Measurements from ENCODE around the gene AGMO.

DNA sequence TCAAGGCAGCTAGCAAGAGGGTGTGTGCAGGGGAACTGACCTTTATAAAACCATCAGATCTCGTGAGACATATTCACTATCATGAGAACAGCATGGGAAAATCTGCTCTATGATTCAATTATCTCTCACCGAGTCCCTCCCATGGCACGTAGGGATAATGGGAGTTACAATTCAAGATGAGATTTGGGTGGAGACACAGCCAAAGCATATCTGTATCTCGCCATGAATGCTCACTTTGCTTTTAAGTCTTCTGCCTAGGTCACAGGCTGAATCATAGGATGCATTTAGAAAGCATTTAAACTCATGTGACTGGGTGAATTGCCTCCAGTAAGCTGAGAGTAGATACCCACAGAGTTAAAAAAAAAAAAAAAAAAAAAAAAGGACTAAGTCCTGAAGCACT is 220.0 kb downstream of the AGMO start:
- TF ChIP-seq, protein P1, sequence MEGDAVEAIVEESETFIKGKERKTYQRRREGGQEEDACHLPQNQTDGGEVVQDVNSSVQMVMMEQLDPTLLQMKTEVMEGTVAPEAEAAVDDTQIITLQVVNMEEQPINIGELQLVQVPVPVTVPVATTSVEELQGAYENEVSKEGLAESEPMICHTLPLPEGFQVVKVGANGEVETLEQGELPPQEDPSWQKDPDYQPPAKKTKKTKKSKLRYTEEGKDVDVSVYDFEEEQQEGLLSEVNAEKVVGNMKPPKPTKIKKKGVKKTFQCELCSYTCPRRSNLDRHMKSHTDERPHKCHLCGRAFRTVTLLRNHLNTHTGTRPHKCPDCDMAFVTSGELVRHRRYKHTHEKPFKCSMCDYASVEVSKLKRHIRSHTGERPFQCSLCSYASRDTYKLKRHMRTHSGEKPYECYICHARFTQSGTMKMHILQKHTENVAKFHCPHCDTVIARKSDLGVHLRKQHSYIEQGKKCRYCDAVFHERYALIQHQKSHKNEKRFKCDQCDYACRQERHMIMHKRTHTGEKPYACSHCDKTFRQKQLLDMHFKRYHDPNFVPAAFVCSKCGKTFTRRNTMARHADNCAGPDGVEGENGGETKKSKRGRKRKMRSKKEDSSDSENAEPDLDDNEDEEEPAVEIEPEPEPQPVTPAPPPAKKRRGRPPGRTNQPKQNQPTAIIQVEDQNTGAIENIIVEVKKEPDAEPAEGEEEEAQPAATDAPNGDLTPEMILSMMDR (IDR thresholded peaks at IDR 0.05): no peak
- TF ChIP-seq POLR2A (IDR thresholded peaks at IDR 0.05): no peak
